Aortic smooth muscle cell (primary cell): ENCODE data around the gene RBM6. TPM values are rescaled to one million over a fixed set of nuclear protein-coding genes. Genes with fewer than 3 reads are reported as not detected.

Source experiments
- total RNA-seq: library from RNA; depleted of rRNA; stranded (reverse); fragments of >200 nt; gene quantifications from 2 replicates; pipeline ENCODE4 v1.2.3, GENCODE V29; 2014

The RBM6 gene
- 48.1 and 50.7 TPM in 2 replicates for total RNA-seq

GRCh38 chr3:49939858-49940666, at the start of gene RBM6:
Gene RBM6 (plus strand): TSS chr3:49940150. CDS start chr3:49962642, 22,492 bp downstream.

GRCh38 chr3:49903451-49904424, 36.2 kb upstream of the RBM6 start, which contains the start of gene MST1R:
Gene MST1R (minus strand): TSS chr3:49903873. CDS start chr3:49903609, 264 bp downstream.

GRCh38 chr3:49929291-49930167, 10.4 kb upstream of the RBM6 start, which contains the start of gene MON1A:
Gene MON1A (minus strand): TSS chr3:49929811. CDS start chr3:49913346, 16,465 bp downstream.

GRCh38 chr3:50088725-50089608, 149.0 kb downstream of the RBM6 start, which contains the start of gene RBM5:
Gene RBM5 (plus strand): TSS chr3:50088919. CDS start chr3:50090435, 1,516 bp downstream.

Other genes starting within 250 kb of the RBM6 start
- gene AMIGO3, start 220.5 kb upstream of the RBM6 start, total RNA-seq, result not detected in 2 replicates
- gene GMPPB, start 216.2 kb upstream of the RBM6 start, total RNA-seq, result 27.7 and 37.3 TPM in 2 replicates
- 32.8 and 34.2 TPM in 2 replicates for gene IP6K1, start 153.6 kb upstream of the RBM6 start, total RNA-seq
- gene CDHR4, start 140.3 kb upstream of the RBM6 start, total RNA-seq, result 0.06 TPM in 1 of 2 replicates, not detected in the other
- 8.7 and 20.5 TPM in 2 replicates for gene INKA1, start 136.9 kb upstream of the RBM6 start, total RNA-seq
- 36.2 and 56.0 TPM in 2 replicates for gene UBA7, start 126.2 kb upstream of the RBM6 start, total RNA-seq
- gene TRAIP, start 83.6 kb upstream of the RBM6 start, total RNA-seq, result 2.2 and 5.2 TPM in 2 replicates
- gene CAMKV, start 70.2 kb upstream of the RBM6 start, total RNA-seq, result not detected in 2 replicates
- 0.40 and 2.0 TPM in 2 replicates for gene MST1R, start 36.3 kb upstream of the RBM6 start, total RNA-seq
- gene MON1A, start 10.3 kb upstream of the RBM6 start, total RNA-seq, result 10.4 and 12.8 TPM in 2 replicates
- gene RBM5, start 148.8 kb downstream of the RBM6 start, total RNA-seq, result 194 and 241 TPM in 2 replicates
- 8.7 and 19.8 TPM in 2 replicates for gene SEMA3F, start 215.2 kb downstream of the RBM6 start, total RNA-seq